Pancreas (tissue), 10 donors: Measurements from ENCODE around the gene TNIK. TPM values are rescaled to one million over a fixed set of nuclear protein-coding genes. Genes with fewer than 3 reads are reported as not detected.
A peak's percentile ranks its signal among the peaks of the same experiment; 100 is the strongest.

ENCODE experiments used
- ATAC-seq, 4 donors: fragments of 200-7000 bp; cut with Tn5 transposase; one replicate each; pipeline versions ENCODE4 v1.8.0 to v1.9.1; 2020; ENCODE audit warnings: mild to moderate bottlenecking in 4 of 4, moderate library complexity in 4 of 4
- DNase-seq, 6 donors: peaks; one replicate each; pipeline ENCODE4 v3.0.0-alpha.2; 2020
- FAIRE-seq: peaks from 2 replicates; lab custom pipeline; 2012; peaks lifted over from hg19 to GRCh38; lab: Jason Lieb, UNC
- H3K27ac ChIP-seq, 4 donors: fragments of 200-600 bp; sonication (generic); 1 replicate in 3 of 4; 2 replicates in 1 of 4; pipeline versions ENCODE4 v1.5.0 to v1.8.0; 2020
- H3K27me3 ChIP-seq, 4 donors: fragments of 200-600 bp; one replicate each; pipeline ENCODE4 v1.8.0; 2021
- H3K36me3 ChIP-seq, 3 donors: fragments of 200-600 bp; sonication (generic) in 1 of 3; one replicate each; pipeline versions ENCODE4 v1.5.0 to v1.8.0; 2020 to 2021
- H3K4me1 ChIP-seq, 3 donors: fragments of 200-600 bp; one replicate each; pipeline ENCODE4 v1.8.0; 2021
- H3K4me3 ChIP-seq, 4 donors: fragments of 200-600 bp; sonication (generic) in 2 of 4; one replicate each; pipeline versions ENCODE4 v1.5.0 to v1.8.0; 2020 to 2021
- H3K9me3 ChIP-seq, 4 donors: fragments of 200-600 bp; one replicate each; pipeline ENCODE4 v1.8.0; 2021
- WGBS, 2 donors: extraction: QIAGEN DNeasy Blood & Tissue Kit; methylation state at CpG; one replicate each; pipeline ENCODE4 v1.1.7; 2013; 5-methylcytosine and 5-hydroxymethylcytosine counted together
- intact Hi-C, 3 donors: fragments of 100-400 bp; cut with DNase I; formaldehyde crosslinking; loops; one replicate each; pipeline versions ENCODE4 v1.11.1 to v1.14.2; 2022
- polyA plus RNA-seq, 2 donors: library from polyadenylated mRNA; stranded (reverse); fragments of 200-250 nt; gene quantifications; one replicate each; pipeline ENCODE4 v1.2.3, GENCODE V29; 2013
- total RNA-seq, 6 donors: library from RNA; stranded (reverse); fragmentation: NEBNext Ultra II Directional in 4 of 6; extraction: Animal tissue kit (Norgen Biotek cat#: 25700) in 4 of 6; gene quantifications; one replicate each; pipeline versions ENCODE4 v1.2.1 to v1.2.4, GENCODE V29; 2021 to 2023
- TF ChIP-seq, protein P1 (sequence below), 4 donors: fragments of 200-600 bp; sonication (generic) in 3 of 4; IDR thresholded peaks; one replicate each; pipeline versions ENCODE4 v1.5.0 to v1.8.0; 2021; ENCODE audit warnings: antibody characterized with exemption in 4 of 4
- donor health status: healthy with polysubstance abuse.
- donor health status: DM: no; HTN: no; CAD: no; lungs with moderate emphysema.
- donor health status: DM: no; HTN: no; CAD: no.
- donor health status: control.
- donor health status: control.
- donor health status: Bipolar disorder and iron deficiency.
- donor health status: DM: yes; HTN: yes; CAD: no.
- donor health status: DM: no; HTN: no; CAD: no.
- donor health status: DM: no; HTN: no; CAD: no.
- donor health status: DM: yes; HTN: yes; CAD: no.

TNIK gene
- total and polyA plus RNA-seq, 8 donors: 3.5 to 13.6 (median 5.8) TPM

DNA sequence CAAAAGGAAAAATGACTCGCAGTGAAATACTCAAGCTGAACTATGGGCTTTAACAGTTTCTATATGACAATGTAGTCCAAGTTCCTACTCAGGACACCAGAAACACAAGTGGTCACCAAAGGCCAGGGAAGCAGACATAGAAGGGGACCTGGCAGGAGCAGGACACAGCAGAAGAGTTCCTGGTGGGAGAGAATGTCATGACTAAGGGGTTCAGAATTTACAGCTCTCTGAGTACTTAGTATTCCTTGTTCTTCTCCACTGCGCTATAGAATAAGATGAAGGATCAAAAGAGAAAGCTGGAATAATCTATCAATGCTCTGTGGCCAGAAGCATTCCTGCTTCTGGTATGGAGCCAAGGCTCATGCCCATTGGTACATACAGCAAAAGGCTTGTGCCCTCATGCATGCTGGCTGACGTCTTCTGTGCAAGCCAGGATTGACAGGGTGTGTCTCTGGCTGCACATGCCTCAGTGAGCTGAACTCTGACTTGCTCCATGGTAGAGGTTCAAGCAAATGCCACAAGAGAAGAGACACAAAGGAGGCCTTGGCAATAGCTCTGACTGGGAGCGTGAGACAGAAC lies 305.0 kb downstream of the TNIK start:
- no peak for DNase-seq
- no peak for ATAC-seq

DNA sequence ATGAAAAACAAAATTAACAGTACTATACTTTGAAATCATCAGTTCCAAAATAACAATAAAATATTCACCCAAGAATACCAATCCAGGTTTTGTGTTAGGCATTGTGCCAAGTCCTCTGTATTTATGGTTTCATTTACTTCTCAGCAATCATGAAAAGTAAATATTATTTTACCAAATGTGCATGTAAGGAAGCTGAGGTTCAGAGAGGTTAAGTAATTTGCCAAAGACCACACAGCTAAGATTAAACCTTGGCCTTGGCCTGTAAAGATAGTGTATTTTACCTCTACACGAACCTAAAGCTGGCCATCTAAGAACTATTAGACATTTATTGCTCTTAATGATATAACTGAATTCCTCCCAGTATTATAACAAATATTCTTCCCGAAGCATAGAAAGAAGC lies 309.3 kb downstream of the TNIK start:
- 57 to 67% methylated on average over 2 of the region's 2 CpGs for WGBS, 2 donors
- FAIRE-seq (no peak), ATAC-seq (no peak), DNase-seq (no peak)
- no peaks in the 10 kb centered on the region for H3K36me3 ChIP-seq
- TF ChIP-seq, protein P1, sequence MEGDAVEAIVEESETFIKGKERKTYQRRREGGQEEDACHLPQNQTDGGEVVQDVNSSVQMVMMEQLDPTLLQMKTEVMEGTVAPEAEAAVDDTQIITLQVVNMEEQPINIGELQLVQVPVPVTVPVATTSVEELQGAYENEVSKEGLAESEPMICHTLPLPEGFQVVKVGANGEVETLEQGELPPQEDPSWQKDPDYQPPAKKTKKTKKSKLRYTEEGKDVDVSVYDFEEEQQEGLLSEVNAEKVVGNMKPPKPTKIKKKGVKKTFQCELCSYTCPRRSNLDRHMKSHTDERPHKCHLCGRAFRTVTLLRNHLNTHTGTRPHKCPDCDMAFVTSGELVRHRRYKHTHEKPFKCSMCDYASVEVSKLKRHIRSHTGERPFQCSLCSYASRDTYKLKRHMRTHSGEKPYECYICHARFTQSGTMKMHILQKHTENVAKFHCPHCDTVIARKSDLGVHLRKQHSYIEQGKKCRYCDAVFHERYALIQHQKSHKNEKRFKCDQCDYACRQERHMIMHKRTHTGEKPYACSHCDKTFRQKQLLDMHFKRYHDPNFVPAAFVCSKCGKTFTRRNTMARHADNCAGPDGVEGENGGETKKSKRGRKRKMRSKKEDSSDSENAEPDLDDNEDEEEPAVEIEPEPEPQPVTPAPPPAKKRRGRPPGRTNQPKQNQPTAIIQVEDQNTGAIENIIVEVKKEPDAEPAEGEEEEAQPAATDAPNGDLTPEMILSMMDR (IDR thresholded peaks at IDR 0.05): no peak
- no peak overlapping the region for H3K27ac ChIP-seq
- no peak overlapping the region for H3K4me3 ChIP-seq
- H3K4me1 ChIP-seq: no peaks in the 10 kb centered on the region
- intact Hi-C loops: no loop called here
- H3K27me3 ChIP-seq: no peaks in the 10 kb centered on the region
- no peaks in the 10 kb centered on the region for H3K9me3 ChIP-seq

More for the DNA sequence above, 305.0 kb downstream of the TNIK start:
- FAIRE-seq: no peak
- 91 to 97% methylated on average over 4 of the region's 4 CpGs for WGBS, 2 donors
- no peaks in the 10 kb centered on the region for H3K9me3 ChIP-seq
- no peaks in the 10 kb centered on the region for H3K4me1 ChIP-seq
- TF ChIP-seq, protein P1 (IDR thresholded peaks at IDR 0.05): no peak
- H3K36me3 ChIP-seq: no peaks in the 10 kb centered on the region
- H3K4me3 ChIP-seq: no peak overlapping the region
- intact Hi-C loops: no loop called here
- no peaks in the 10 kb centered on the region for H3K27me3 ChIP-seq
- H3K27ac ChIP-seq: no peak overlapping the region

DNA sequence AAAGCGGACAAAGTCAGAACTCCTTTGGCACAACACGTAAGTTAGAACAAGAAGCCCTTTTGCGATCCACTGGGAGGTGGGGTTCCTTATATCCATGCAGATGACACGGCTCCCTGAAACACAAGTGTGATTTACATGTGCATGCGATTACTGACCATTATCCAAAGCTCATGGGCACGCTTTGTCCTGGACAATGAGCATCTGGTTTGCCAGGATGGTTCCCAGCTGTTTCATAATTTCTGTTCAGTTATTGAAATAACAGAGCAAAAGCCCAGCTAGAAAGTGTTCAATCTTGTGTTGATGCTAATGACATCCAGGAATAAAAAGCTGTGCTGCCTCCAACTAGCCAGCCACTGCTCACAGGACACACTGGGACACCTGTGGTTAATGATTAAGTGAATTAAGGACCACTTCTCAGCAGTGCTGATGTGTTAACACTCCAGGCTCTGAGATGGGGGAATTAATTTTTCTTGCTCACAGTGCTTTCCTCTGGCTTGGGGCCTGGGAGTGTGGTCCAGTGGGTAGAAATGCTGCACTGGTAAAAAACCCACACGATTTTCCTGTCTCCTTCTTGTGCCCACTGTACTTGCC lies 310.6 kb downstream of the TNIK start:
- Histone ChIP-seq H3K36me3 (no peaks in the 10 kb centered on the region), H3K27ac (no peak overlapping the region), H3K4me3 (no peak overlapping the region), H3K9me3 (no peaks in the 10 kb centered on the region), H3K4me1 (no peaks in the 10 kb centered on the region), H3K27me3 (no peaks in the 10 kb centered on the region)
- TF ChIP-seq, protein P1 (IDR thresholded peaks at IDR 0.05): no peak
- 86 to 89% methylated on average over 7 of the region's 7 CpGs for WGBS, 2 donors
- no peak for DNase-seq
- intact Hi-C loops: no loop called here
- peak in 2 of 4 donors; percentile 30 to 32 for ATAC-seq
- no peak for FAIRE-seq

DNA sequence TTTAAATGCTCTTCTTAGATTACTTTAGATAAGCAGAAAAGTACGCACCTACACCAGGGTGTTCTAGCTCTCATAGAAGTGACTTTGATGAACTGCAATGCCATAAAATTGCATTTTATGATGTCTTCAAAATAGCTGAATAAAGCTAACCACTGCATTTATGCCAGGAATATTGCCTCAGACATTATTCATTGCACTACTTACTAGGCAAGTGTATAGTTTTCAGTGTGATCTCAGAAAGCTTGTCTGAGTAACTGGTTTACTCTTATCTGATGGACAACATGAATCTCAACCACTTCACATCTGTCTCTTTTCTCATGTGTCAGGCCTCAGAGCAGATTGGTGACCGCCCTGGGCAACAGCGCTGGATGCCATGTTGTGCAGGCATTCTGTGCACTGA lies 314.4 kb downstream of the TNIK start:
- WGBS, 2 donors: 86 to 87% methylated on average over 3 of the region's 3 CpGs
- H3K9me3 ChIP-seq: no peaks in the 10 kb centered on the region
- no peaks in the 10 kb centered on the region for H3K36me3 ChIP-seq
- no peak overlapping the region for H3K27ac ChIP-seq
- ATAC-seq (no peak), FAIRE-seq (no peak), DNase-seq (no peak)
- intact Hi-C loops: no loop called here
- no peaks in the 10 kb centered on the region for H3K27me3 ChIP-seq
- TF ChIP-seq, protein P1 (IDR thresholded peaks at IDR 0.05): no peak
- H3K4me3 ChIP-seq: no peak overlapping the region
- H3K4me1 ChIP-seq: peaks cover 0 to 9% (median 6%) of the 10 kb centered on the region in 3 donors

DNA sequence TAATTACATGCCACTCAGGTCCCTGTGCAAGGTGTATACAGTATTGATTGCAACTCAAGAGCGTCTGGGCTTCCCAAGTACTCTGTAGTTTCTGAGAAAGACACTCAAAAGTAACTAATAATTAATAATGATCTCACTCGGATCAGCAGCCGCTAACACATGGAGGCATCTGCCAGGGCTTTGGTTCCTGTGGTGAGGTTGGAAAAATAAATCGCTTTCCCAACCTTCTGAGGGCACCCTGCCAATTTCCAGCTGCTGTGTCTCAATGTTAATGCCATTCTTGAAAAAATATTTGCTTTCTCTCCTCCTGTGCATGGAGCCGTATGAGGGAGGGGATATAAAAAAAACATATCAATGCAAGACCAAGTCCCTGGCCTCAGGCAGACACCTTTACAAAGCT lies 317.2 kb downstream of the TNIK start:
- WGBS, 2 donors: 10 to 15% methylated on average over 5 of the region's 5 CpGs
- peak in 3 of 4 donors; percentile 82 to 89 (median 86) for ATAC-seq
- DNase-seq: peak in 5 of 6 donors; percentile 47 to 72 (median 57)
- intact Hi-C loops: no loop called here
- TF ChIP-seq, protein P1 (IDR thresholded peaks at IDR 0.05): no peak
- Histone ChIP-seq H3K27me3 (no peaks in the 10 kb centered on the region), H3K4me3 (no peak overlapping the region), H3K4me1 (peaks cover 0 to 9% (median 6%) of the 10 kb centered on the region in 3 donors), H3K36me3 (no peaks in the 10 kb centered on the region), H3K27ac (peak overlapping the region in 1 of 4 donors; percentile 30), H3K9me3 (no peaks in the 10 kb centered on the region)
- no peak for FAIRE-seq
